Measurements from ENCODE around the gene CGNL1.

Gene CGNL1

GRCh38 chr15:57567891-57568290 lies 191.6 kb downstream of the CGNL1 start:
- no peaks in the 10 kb centered on the region for H3K36me3 ChIP-seq (replicated peaks in 1 of 2; ENCODE audit: control insufficient read depth in 2 of 2, insufficient read depth in 2 of 2, low read length in 2 of 2)
- H2AK5ac ChIP-seq (ENCODE audit: low read depth, low read length): no peak overlapping the region
- no peak overlapping the region for H3K27ac ChIP-seq (replicated peaks; ENCODE audit: low read length)
- H2BK5ac ChIP-seq (ENCODE audit: low read length): no peak overlapping the region
- H3K18ac ChIP-seq (ENCODE audit: low read length): no peak overlapping the region
- no peak overlapping the region for H3K4ac ChIP-seq (ENCODE audit: low read length)
- no peak overlapping the region for H2BK12ac ChIP-seq (ENCODE audit: low read length)
- no peak overlapping the region for H2AFZ ChIP-seq (ENCODE audit: low read length)
- H2BK120ac ChIP-seq (ENCODE audit: low read depth, low read length): no peak overlapping the region
- no peak overlapping the region for H3K4me2 ChIP-seq (ENCODE audit: insufficient read depth, low read length, poor library complexity, severe bottlenecking)
- peaks cover 0 to 15% (median 0%) of the 10 kb centered on the region in 3 experiments for H3K27me3 ChIP-seq (ENCODE audit: control insufficient read depth in 3 of 3, insufficient read depth in 3 of 3, low read depth in 1 of 3, low read length in 3 of 3)
- H3K23ac ChIP-seq (ENCODE audit: low read depth, low read length, poor library complexity): no peak overlapping the region
- no peak for DNase-seq (ENCODE audit: low spot score)
- H3K14ac ChIP-seq (ENCODE audit: low read length): no peak overlapping the region
- H3K4me3 ChIP-seq (ENCODE audit: low read length in 2 of 2): no peak overlapping the region
- no peaks in the 10 kb centered on the region for H3K4me1 ChIP-seq (ENCODE audit: control insufficient read depth in 2 of 2, insufficient read depth in 1 of 2, low read depth in 1 of 2, low read length in 2 of 2)
- no peaks in the 10 kb centered on the region for H3K9me3 ChIP-seq (replicated peaks in 1 of 2; ENCODE audit: control insufficient read depth in 2 of 2, insufficient read depth in 1 of 2, low read depth in 1 of 2, low read length in 2 of 2)
- H4K8ac ChIP-seq (ENCODE audit: low read depth, low read length): no peak overlapping the region
- no peak overlapping the region for H3K9ac ChIP-seq (ENCODE audit: low read depth, low read length, poor library complexity)
- H4K91ac ChIP-seq (ENCODE audit: low read depth, low read length, poor library complexity): no peak overlapping the region
- no peaks in the 10 kb centered on the region for H3K79me1 ChIP-seq (ENCODE audit: low read depth, low read length)
- no peak overlapping the region for H2BK15ac ChIP-seq (ENCODE audit: low read length)
- WGBS, 2 donors (ENCODE audit: extremely low coverage in 2 of 2, insufficient read length in 2 of 2, insufficient replicate concordance in 1 of 2): no CpG with 5 or more reads among the region's 3 CpGs

- Histone ChIP-seq H3K14ac (ENCODE audit: low read length) (no peak overlapping the region), H3K4ac (ENCODE audit: low read length) (no peak overlapping the region), H3K4me2 (ENCODE audit: insufficient read depth, low read length, poor library complexity, severe bottlenecking) (no peak overlapping the region), H3K79me1 (ENCODE audit: low read depth, low read length) (no peaks in the 10 kb centered on the region), H3K36me3 (replicated peaks in 1 of 2; ENCODE audit: control insufficient read depth in 2 of 2, insufficient read depth in 2 of 2, low read length in 2 of 2) (no peaks in the 10 kb centered on the region), H3K18ac (ENCODE audit: low read length) (no peak overlapping the region), H2AK5ac (ENCODE audit: low read depth, low read length) (no peak overlapping the region), H2BK12ac (ENCODE audit: low read length) (no peak overlapping the region), H2AFZ (ENCODE audit: low read length) (no peak overlapping the region), H2BK15ac (ENCODE audit: low read length) (no peak overlapping the region), H3K27ac (replicated peaks; ENCODE audit: low read length) (no peak overlapping the region), H3K23ac (ENCODE audit: low read depth, low read length, poor library complexity) (no peak overlapping the region), H3K9ac (ENCODE audit: low read depth, low read length, poor library complexity) (no peak overlapping the region), H3K4me1 (ENCODE audit: control insufficient read depth in 2 of 2, insufficient read depth in 1 of 2, low read depth in 1 of 2, low read length in 2 of 2) (no peaks in the 10 kb centered on the region), H4K91ac (ENCODE audit: low read depth, low read length, poor library complexity) (no peak overlapping the region), H4K8ac (ENCODE audit: low read depth, low read length) (no peak overlapping the region), H3K9me3 (replicated peaks in 1 of 2; ENCODE audit: control insufficient read depth in 2 of 2, insufficient read depth in 1 of 2, low read depth in 1 of 2, low read length in 2 of 2) (no peaks in the 10 kb centered on the region), H3K27me3 (ENCODE audit: control insufficient read depth in 3 of 3, insufficient read depth in 3 of 3, low read depth in 1 of 3, low read length in 3 of 3) (peaks cover 0 to 11% (median 0%) of the 10 kb centered on the region in 3 experiments), H2BK120ac (ENCODE audit: low read depth, low read length) (no peak overlapping the region), H2BK5ac (ENCODE audit: low read length) (no peak overlapping the region), H3K4me3 (ENCODE audit: low read length in 2 of 2) (no peak overlapping the region)
- DNase-seq (ENCODE audit: low spot score): no peak
- no CpG with 5 or more reads among the region's 2 CpGs for WGBS, 2 donors (ENCODE audit: extremely low coverage in 2 of 2, insufficient read length in 2 of 2, insufficient replicate concordance in 1 of 2)
These were observed 192.0 kb downstream of the CGNL1 start for GRCh38 chr15:57568299-57568698.

- no peak for DNase-seq (ENCODE audit: low spot score)
- H3K23ac ChIP-seq (ENCODE audit: low read depth, low read length, poor library complexity): no peak overlapping the region
- no peak overlapping the region for H3K9ac ChIP-seq (ENCODE audit: low read depth, low read length, poor library complexity)
- no peak overlapping the region for H3K27ac ChIP-seq (replicated peaks; ENCODE audit: low read length)
- H3K14ac ChIP-seq (ENCODE audit: low read length): no peak overlapping the region
- H2BK15ac ChIP-seq (ENCODE audit: low read length): no peak overlapping the region
- H3K9me3 ChIP-seq (replicated peaks in 1 of 2; ENCODE audit: control insufficient read depth in 2 of 2, insufficient read depth in 1 of 2, low read depth in 1 of 2, low read length in 2 of 2): peaks cover 0 to 2% of the 10 kb centered on the region in 2 donors
- no peak overlapping the region for H3K18ac ChIP-seq (ENCODE audit: low read length)
- H3K4me2 ChIP-seq (ENCODE audit: insufficient read depth, low read length, poor library complexity, severe bottlenecking): no peak overlapping the region
- no peak overlapping the region for H2BK5ac ChIP-seq (ENCODE audit: low read length)
- no peak overlapping the region for H2AK5ac ChIP-seq (ENCODE audit: low read depth, low read length)
- no peak overlapping the region for H2BK120ac ChIP-seq (ENCODE audit: low read depth, low read length)
- no peak overlapping the region for H2AFZ ChIP-seq (ENCODE audit: low read length)
- H3K4ac ChIP-seq (ENCODE audit: low read length): no peak overlapping the region
- no CpG with 5 or more reads among the region's 2 CpGs for WGBS, 2 donors (ENCODE audit: extremely low coverage in 2 of 2, insufficient read length in 2 of 2, insufficient replicate concordance in 1 of 2)
- H3K4me3 ChIP-seq (ENCODE audit: low read length in 2 of 2): no peak overlapping the region
- no peaks in the 10 kb centered on the region for H3K36me3 ChIP-seq (replicated peaks in 1 of 2; ENCODE audit: control insufficient read depth in 2 of 2, insufficient read depth in 2 of 2, low read length in 2 of 2)
- H3K79me1 ChIP-seq (ENCODE audit: low read depth, low read length): no peaks in the 10 kb centered on the region
- peaks cover 0 to 14% (median 0%) of the 10 kb centered on the region in 3 experiments for H3K27me3 ChIP-seq (ENCODE audit: control insufficient read depth in 3 of 3, insufficient read depth in 3 of 3, low read depth in 1 of 3, low read length in 3 of 3)
- H4K91ac ChIP-seq (ENCODE audit: low read depth, low read length, poor library complexity): no peak overlapping the region
- no peak overlapping the region for H2BK12ac ChIP-seq (ENCODE audit: low read length)
- no peaks in the 10 kb centered on the region for H3K4me1 ChIP-seq (ENCODE audit: control insufficient read depth in 2 of 2, insufficient read depth in 1 of 2, low read depth in 1 of 2, low read length in 2 of 2)
- no peak overlapping the region for H4K8ac ChIP-seq (ENCODE audit: low read depth, low read length)
These were observed 194.0 kb downstream of the CGNL1 start for GRCh38 chr15:57570340-57570739.

- no peak overlapping the region for H3K18ac ChIP-seq (ENCODE audit: low read length)
- H3K9ac ChIP-seq (ENCODE audit: low read depth, low read length, poor library complexity): no peak overlapping the region
- H4K91ac ChIP-seq (ENCODE audit: low read depth, low read length, poor library complexity): no peak overlapping the region
- H2AK5ac ChIP-seq (ENCODE audit: low read depth, low read length): no peak overlapping the region
- no peak overlapping the region for H3K23ac ChIP-seq (ENCODE audit: low read depth, low read length, poor library complexity)
- no peak overlapping the region for H2AFZ ChIP-seq (ENCODE audit: low read length)
- peaks cover 0 to 19% (median 0%) of the 10 kb centered on the region in 3 experiments for H3K27me3 ChIP-seq (ENCODE audit: control insufficient read depth in 3 of 3, insufficient read depth in 3 of 3, low read depth in 1 of 3, low read length in 3 of 3)
- H3K27ac ChIP-seq (replicated peaks; ENCODE audit: low read length): no peak overlapping the region
- no peaks in the 10 kb centered on the region for H3K36me3 ChIP-seq (replicated peaks in 1 of 2; ENCODE audit: control insufficient read depth in 2 of 2, insufficient read depth in 2 of 2, low read length in 2 of 2)
- H4K8ac ChIP-seq (ENCODE audit: low read depth, low read length): no peak overlapping the region
- DNase-seq (ENCODE audit: low spot score): no peak
- no peak overlapping the region for H2BK5ac ChIP-seq (ENCODE audit: low read length)
- H3K4ac ChIP-seq (ENCODE audit: low read length): no peak overlapping the region
- WGBS, 2 donors (ENCODE audit: extremely low coverage in 2 of 2, insufficient read length in 2 of 2, insufficient replicate concordance in 1 of 2): no CpG with 5 or more reads among the region's 3 CpGs
- H2BK15ac ChIP-seq (ENCODE audit: low read length): no peak overlapping the region
- no peak overlapping the region for H3K14ac ChIP-seq (ENCODE audit: low read length)
- H3K4me3 ChIP-seq (ENCODE audit: low read length in 2 of 2): no peak overlapping the region
- no peak overlapping the region for H2BK120ac ChIP-seq (ENCODE audit: low read depth, low read length)
- H3K9me3 ChIP-seq (replicated peaks in 1 of 2; ENCODE audit: control insufficient read depth in 2 of 2, insufficient read depth in 1 of 2, low read depth in 1 of 2, low read length in 2 of 2): peaks cover 0 to 2% of the 10 kb centered on the region in 2 donors
- no peak overlapping the region for H3K4me2 ChIP-seq (ENCODE audit: insufficient read depth, low read length, poor library complexity, severe bottlenecking)
- no peaks in the 10 kb centered on the region for H3K79me1 ChIP-seq (ENCODE audit: low read depth, low read length)
- H3K4me1 ChIP-seq (ENCODE audit: control insufficient read depth in 2 of 2, insufficient read depth in 1 of 2, low read depth in 1 of 2, low read length in 2 of 2): no peaks in the 10 kb centered on the region
- H2BK12ac ChIP-seq (ENCODE audit: low read length): no peak overlapping the region
These were observed 194.7 kb downstream of the CGNL1 start for GRCh38 chr15:57570994-57571393.
